DND-41 (cell line): Measurements from ENCODE around the gene XCR1.

Experiments
- ATAC-seq: fragments of 200-7000 bp; cut with Tn5 transposase; 3 replicates; pipeline ENCODE4 v1.9.1; 2021; ENCODE audit warnings: low read depth; ENCODE audit not compliant: insufficient read depth
- DNase-seq: peaks from one replicate; pipeline ENCODE4 v3.0.0-alpha.2; 2020
- H2AFZ ChIP-seq: 2 replicates; pipeline ENCODE4 v1.6.0; 2012; ENCODE audit warnings: low read depth, low read length
- H3K27ac ChIP-seq: 2 replicates; pipeline ENCODE4 v1.5.1; 2012; ENCODE audit warnings: low read length, inconsistent platforms
- H3K27me3 ChIP-seq: fragments of 200-600 bp; sonication (generic); 2 replicates; pipeline ENCODE4 v1.6.0; 2012; ENCODE audit warnings: low read length, mild to moderate bottlenecking, inconsistent platforms; ENCODE audit not compliant: insufficient read depth, poor library complexity
- H3K36me3 ChIP-seq: 2 replicates; pipeline ENCODE4 v1.5.1; 2012; ENCODE audit warnings: low read length, inconsistent platforms; ENCODE audit not compliant: insufficient read depth
- H3K4me1 ChIP-seq: 2 replicates; pipeline ENCODE4 v1.5.1; 2012; ENCODE audit warnings: mild to moderate bottlenecking, low read length; ENCODE audit not compliant: insufficient read depth
- H3K4me2 ChIP-seq: 2 replicates; pipeline ENCODE4 v1.6.0; 2012; ENCODE audit warnings: mild to moderate bottlenecking, moderate library complexity, low read length, inconsistent platforms; ENCODE audit not compliant: insufficient read depth
- H3K4me3 ChIP-seq, 2 experiments: fragments of 200-600 bp in 1 of 2; shearing (Covaris generic) in 1 of 2; 2 replicates each; pipeline ENCODE4 v1.5.1; 2012 to 2016; ENCODE audit warnings: inconsistent platforms in 2 of 2, low read length in 2 of 2, mild to moderate bottlenecking in 2 of 2, low read depth in 1 of 2, moderate library complexity in 1 of 2
- H3K79me2 ChIP-seq: 2 replicates; pipeline ENCODE4 v1.6.0; 2012; ENCODE audit warnings: low read length, inconsistent platforms; ENCODE audit not compliant: insufficient read depth
- H3K9ac ChIP-seq: 2 replicates; pipeline ENCODE4 v1.6.0; 2012; ENCODE audit warnings: low read depth, mild to moderate bottlenecking, inconsistent platforms, low read length, moderate library complexity
- H3K9me3 ChIP-seq: 2 replicates; pipeline ENCODE4 v1.5.1; 2012; ENCODE audit warnings: low read length, moderate library complexity, mild to moderate bottlenecking, inconsistent platforms; ENCODE audit not compliant: insufficient read depth, severe bottlenecking
- H4K20me1 ChIP-seq: 2 replicates; pipeline ENCODE4 v1.6.0; 2012; ENCODE audit warnings: low read length; ENCODE audit not compliant: insufficient read depth
- EZH2 ChIP-seq: IDR thresholded peaks from 3 replicates; pipeline ENCODE4 v1.6.1; 2012; ENCODE audit warnings: borderline replicate concordance, low read depth, mild to moderate bottlenecking, moderate library complexity, low read length, inconsistent platforms; ENCODE audit not compliant: severe bottlenecking
- TF ChIP-seq, protein P1 (sequence below): IDR thresholded peaks from 2 replicates; pipeline ENCODE4 v1.5.1; 2012; ENCODE audit warnings: borderline replicate concordance, low read length, moderate library complexity, mild to moderate bottlenecking; ENCODE audit not compliant: poor library complexity, severe bottlenecking; ENCODE audit errors: extremely low read depth

XCR1 gene

GRCh38 chr3:46013316-46014094 lies 13.8 kb downstream of the XCR1 start:
- Histone ChIP-seq H3K27me3 (no peaks in the 10 kb centered on the region), H3K4me1 (no peaks in the 10 kb centered on the region), H3K4me2 (no peak overlapping the region), H3K9ac (no peak overlapping the region), H3K4me3 (no peak overlapping the region), H3K36me3 (no peaks in the 10 kb centered on the region), H3K79me2 (no peaks in the 10 kb centered on the region), H3K27ac (no peak overlapping the region), H3K9me3 (no peaks in the 10 kb centered on the region), H4K20me1 (no peaks in the 10 kb centered on the region), H2AFZ (no peak overlapping the region)
- no peak for DNase-seq
- TF ChIP-seq, protein P1, sequence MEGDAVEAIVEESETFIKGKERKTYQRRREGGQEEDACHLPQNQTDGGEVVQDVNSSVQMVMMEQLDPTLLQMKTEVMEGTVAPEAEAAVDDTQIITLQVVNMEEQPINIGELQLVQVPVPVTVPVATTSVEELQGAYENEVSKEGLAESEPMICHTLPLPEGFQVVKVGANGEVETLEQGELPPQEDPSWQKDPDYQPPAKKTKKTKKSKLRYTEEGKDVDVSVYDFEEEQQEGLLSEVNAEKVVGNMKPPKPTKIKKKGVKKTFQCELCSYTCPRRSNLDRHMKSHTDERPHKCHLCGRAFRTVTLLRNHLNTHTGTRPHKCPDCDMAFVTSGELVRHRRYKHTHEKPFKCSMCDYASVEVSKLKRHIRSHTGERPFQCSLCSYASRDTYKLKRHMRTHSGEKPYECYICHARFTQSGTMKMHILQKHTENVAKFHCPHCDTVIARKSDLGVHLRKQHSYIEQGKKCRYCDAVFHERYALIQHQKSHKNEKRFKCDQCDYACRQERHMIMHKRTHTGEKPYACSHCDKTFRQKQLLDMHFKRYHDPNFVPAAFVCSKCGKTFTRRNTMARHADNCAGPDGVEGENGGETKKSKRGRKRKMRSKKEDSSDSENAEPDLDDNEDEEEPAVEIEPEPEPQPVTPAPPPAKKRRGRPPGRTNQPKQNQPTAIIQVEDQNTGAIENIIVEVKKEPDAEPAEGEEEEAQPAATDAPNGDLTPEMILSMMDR = no peak
- TF ChIP-seq EZH2 = no peak
- ATAC-seq = peak; percentile 29; the same call in 1 of the 3 replicates

GRCh38 chr3:46012246-46012645 lies 15.0 kb downstream of the XCR1 start:
- TF ChIP-seq, protein P1 = no peak
- no peak for TF ChIP-seq EZH2
- ATAC-seq (no peak), DNase-seq (no peak)
- no peaks in the 10 kb centered on the region for H3K36me3 ChIP-seq
- no peaks in the 10 kb centered on the region for H3K27me3 ChIP-seq
- no peaks in the 10 kb centered on the region for H4K20me1 ChIP-seq
- no peak overlapping the region for H3K9ac ChIP-seq
- H3K4me2 ChIP-seq = no peak overlapping the region
- no peaks in the 10 kb centered on the region for H3K9me3 ChIP-seq
- no peak overlapping the region for H3K4me3 ChIP-seq
- no peaks in the 10 kb centered on the region for H3K4me1 ChIP-seq
- H3K79me2 ChIP-seq = no peaks in the 10 kb centered on the region
- H2AFZ ChIP-seq = no peak overlapping the region
- no peak overlapping the region for H3K27ac ChIP-seq

DNA sequence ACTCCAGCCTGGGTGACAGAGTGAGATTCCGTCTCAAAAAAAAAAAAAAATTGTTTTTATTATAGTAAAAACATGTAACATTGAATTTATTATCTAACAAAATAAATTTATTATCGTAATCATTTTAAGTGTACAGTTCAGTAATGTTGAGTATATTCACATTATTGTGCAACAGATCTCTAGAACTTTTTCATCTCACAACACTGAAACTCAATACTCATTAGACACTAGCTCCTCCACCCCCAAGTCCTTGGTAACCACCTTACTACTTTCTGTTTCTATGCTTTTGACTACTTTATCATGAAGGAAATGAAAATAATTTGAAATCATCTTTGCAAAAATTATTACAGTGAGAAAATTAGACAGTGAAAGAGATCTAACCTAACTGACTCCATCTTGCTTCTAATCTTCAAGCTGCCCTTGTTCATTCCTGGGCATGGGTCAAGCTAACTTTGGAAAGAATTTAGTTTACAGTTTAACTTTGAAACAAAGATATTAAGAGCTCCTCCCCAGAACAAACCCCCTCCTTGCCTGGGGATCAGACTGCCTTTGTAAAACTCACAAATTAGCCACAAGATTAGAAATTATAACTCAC lies 16.7 kb downstream of the XCR1 start:
- no peak for DNase-seq

More for the DNA sequence above, 16.7 kb downstream of the XCR1 start:
- H3K4me3 ChIP-seq = no peak overlapping the region
- H3K79me2 ChIP-seq = no peaks in the 10 kb centered on the region
- no peaks in the 10 kb centered on the region for H3K36me3 ChIP-seq
- no peaks in the 10 kb centered on the region for H4K20me1 ChIP-seq
- H3K4me2 ChIP-seq = no peak overlapping the region
- H3K27me3 ChIP-seq = no peaks in the 10 kb centered on the region
- no peak overlapping the region for H3K9ac ChIP-seq
- no peak overlapping the region for H3K27ac ChIP-seq
- TF ChIP-seq EZH2 = no peak
- TF ChIP-seq, protein P1 = no peak
- H2AFZ ChIP-seq = no peak overlapping the region
- H3K9me3 ChIP-seq = no peaks in the 10 kb centered on the region
- H3K4me1 ChIP-seq = no peaks in the 10 kb centered on the region
- no peak for ATAC-seq
